GM18907 (cell line): ENCODE data around the gene GK.
"Not testable (repeated sequence)": the region's sequence is repeated elsewhere in the genome, so short reads cannot be mapped to it uniquely, and the experiment has no call there.

ENCODE experiments used
- ATAC-seq: cut with Tn5 transposase; IDR thresholded peaks from one replicate; pipeline ENCODE4 v1.9.1; 2021; ENCODE audit warnings: mild to moderate bottlenecking, moderate library complexity; ENCODE audit not compliant: unreplicated experiment

The GK gene

GRCh38 chrX:30652527-30653414, 452 bp upstream of the GK start:
- ATAC-seq = peak; percentile 89

DNA sequence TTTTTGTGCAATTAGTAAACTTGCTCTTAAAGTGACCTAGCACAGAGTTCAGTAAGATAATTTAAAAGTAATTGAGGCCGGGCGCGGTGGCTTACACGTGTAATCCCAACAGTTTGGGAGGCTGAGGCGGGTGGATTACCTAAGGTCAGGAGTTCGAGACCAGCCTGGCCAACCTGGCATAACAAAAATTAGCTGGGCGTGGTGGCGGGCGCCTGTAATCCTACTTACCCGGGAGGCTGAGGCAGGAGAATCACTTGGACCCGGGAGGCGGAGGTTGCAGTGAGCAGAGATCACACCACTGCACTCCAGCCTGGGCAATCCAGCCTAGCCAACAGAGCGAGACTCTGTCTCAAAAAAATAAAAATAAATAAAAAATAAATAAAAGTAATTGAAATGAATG, 1.2 kb downstream of the GK start:
- not testable (repeated sequence) for ATAC-seq

GRCh38 chrX:30654989-30655607, 1.9 kb downstream of the GK start:
- no peak for ATAC-seq

DNA sequence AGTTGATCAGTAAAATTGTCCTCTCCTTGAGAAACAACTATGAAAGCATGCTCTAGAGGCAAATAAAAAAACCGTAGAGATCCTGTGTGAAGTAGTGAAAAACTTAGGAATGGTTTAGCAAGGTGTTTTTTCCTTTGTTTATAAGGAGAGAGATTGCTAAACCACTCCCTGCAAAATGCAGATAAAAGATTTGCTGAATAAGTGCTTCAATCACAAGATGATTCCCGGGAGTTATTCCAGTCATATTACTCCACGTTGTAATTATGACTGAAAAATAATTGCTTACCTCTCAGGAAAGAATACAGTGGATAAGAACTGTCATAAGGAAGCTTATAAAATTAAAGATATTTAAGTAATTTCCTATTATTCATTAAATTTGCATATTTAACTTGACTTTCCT, 2.8 kb downstream of the GK start:
- ATAC-seq = no peak

GRCh38 chrX:30657196-30658161, 4.3 kb downstream of the GK start:
- no peak for ATAC-seq

GRCh38 chrX:30659421-30659820, 6.2 kb downstream of the GK start:
- ATAC-seq = no peak

DNA sequence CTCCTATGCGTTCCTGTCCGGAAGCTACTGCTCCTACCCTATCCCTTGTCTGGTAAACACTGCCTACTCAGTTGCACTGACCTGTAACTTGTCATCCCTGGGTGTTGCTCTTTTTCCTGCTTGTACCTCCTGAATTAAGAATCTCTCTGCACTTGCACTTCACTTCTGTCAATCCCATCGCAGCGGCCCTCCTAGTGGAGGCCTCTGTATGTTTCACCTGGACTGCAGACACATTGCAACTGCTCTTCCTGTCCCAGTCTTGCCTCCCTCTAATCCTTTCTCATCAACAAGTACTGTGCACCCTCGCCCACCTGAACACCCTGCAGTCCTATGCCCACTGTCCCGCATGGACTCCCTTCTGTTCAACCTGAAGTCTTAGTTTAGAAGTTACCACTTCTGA, 8.0 kb downstream of the GK start:
- no peak for ATAC-seq

GRCh38 chrX:30663322-30663721, 10.1 kb downstream of the GK start:
- ATAC-seq = no peak

GRCh38 chrX:30665471-30665870, 12.2 kb downstream of the GK start:
- no peak for ATAC-seq

GRCh38 chrX:30666094-30666493, 12.9 kb downstream of the GK start:
- no peak for ATAC-seq

DNA sequence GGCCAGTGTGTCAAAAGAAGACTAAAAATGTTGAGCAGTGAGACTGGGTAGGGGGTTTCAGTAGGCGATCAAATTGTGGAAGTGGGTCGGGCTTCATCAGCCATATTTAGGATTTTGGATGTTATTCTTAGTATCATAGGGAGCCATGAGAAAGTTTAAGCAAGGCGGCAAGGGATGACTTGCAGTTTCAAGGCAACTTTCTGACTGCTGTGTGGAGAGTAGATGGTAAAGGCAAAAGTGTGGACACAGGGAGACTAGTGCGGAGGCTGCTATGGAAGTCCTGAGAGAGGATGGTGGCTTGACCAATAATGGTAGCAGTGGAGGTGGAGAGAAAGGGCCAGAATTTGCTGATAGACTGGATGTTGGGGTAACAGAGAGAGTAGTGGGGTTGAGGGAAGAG, 15.4 kb downstream of the GK start:
- ATAC-seq = no peak

DNA sequence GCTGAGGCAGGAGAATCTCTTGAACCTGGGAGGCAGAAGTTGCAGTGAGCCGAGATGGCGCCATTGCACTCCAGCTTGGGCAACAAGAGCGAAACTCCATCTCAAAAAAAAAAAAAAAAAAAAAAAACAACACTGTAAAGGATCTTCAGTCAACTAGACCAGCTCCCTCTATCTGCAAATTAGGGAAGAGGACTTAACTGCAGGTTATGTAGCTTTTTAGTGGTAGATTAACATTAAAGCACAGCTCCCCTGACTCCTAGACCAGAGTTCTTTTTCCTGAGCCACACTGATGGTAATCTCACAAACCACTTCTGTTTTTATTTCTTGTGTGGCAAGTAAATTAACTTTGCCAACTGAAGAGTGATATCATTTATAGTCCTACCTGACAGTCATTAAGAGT, 18.0 kb downstream of the GK start:
- not testable (repeated sequence) for ATAC-seq

GRCh38 chrX:30673127-30673796, 20.0 kb downstream of the GK start:
- no peak for ATAC-seq

DNA sequence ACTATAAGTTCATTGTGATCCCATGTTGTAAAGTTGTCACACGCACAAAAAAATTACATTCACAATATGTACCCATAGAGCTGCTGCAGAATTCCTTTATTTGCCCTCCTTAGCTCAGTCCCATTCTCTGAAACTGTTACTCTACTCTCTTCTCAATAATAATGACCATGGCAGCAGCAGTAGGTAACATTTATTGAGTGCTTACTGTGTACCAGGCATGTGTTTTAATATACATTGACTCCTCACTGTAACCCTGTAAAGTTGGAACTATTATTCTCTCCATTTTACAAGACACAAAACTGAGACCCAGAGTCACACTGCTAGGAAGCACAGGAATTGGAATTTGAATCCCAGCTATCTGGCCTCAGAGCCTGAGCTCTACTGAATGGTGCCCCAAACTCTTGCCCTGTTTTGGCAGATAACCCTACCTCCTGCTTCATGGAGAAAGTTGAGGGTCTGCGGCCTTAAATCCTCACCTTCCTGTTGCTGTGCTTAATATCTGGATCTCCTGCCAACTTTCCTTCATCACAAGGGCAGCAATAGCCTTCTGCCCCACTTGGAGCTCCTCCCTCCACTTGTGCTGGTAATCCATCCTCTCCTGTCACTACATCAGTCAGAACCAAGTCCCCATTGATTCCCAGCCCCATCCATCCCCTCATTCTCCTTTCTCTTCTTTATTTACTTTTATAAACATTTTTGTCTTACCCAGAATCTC, 20.8 kb downstream of the GK start:
- ATAC-seq = no peak

- no peak for ATAC-seq
Observed at GRCh38 chrX:30674799-30675198, 21.6 kb downstream of the GK start.

DNA sequence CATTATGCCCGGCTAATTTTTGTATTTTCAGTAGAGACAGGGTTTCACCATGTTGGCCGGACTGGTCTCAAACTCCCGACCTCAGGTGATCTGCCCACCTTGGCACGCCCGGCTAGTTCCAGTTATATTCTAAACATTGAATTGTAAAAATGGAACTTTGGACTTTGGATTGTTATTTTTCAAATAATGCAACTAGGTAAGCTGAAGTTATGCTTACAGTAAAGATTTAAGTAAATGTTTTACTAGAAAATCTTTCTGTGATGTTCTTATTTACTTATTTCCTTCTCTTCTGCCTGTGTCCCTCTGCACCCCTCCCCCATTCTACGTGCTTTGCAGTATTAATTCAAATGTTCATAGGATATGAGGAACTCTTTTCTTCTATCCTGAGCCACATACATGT, 26.1 kb downstream of the GK start:
- no peak for ATAC-seq

DNA sequence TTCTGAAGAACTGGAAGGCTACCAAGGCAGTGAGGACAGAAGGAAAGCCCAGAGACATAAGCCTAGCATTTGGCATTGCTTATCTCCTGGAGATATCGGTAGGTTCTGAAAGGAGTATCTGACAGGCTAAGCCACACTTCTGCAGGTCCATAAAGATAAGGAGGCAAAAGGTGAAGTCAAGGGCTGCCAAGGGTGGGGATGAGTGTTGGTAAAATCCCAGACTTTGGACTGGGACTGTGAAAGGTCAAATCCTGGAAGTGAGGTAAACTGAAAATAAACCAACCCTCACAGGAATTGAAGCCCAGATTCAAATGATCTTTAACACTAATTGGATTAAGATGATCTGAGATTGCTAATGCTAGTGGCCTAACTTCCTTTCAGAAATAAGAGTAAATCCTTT, 27.4 kb downstream of the GK start:
- ATAC-seq = no peak

GRCh38 chrX:30688641-30689040, 35.4 kb downstream of the GK start:
- ATAC-seq = no peak

GRCh38 chrX:30689116-30689515, 35.9 kb downstream of the GK start:
- ATAC-seq = no peak

GRCh38 chrX:30690330-30690729, 37.1 kb downstream of the GK start:
- ATAC-seq = no peak
